ENCODE measurements around the gene LTBP1.

GRCh38 chr2:33005057-33005456, 58.3 kb downstream of the LTBP1 start:
- no peak for TF ChIP-seq POLR2AphosphoS5 (IDR thresholded peaks at IDR 0.05)
- TF ChIP-seq, protein P1, sequence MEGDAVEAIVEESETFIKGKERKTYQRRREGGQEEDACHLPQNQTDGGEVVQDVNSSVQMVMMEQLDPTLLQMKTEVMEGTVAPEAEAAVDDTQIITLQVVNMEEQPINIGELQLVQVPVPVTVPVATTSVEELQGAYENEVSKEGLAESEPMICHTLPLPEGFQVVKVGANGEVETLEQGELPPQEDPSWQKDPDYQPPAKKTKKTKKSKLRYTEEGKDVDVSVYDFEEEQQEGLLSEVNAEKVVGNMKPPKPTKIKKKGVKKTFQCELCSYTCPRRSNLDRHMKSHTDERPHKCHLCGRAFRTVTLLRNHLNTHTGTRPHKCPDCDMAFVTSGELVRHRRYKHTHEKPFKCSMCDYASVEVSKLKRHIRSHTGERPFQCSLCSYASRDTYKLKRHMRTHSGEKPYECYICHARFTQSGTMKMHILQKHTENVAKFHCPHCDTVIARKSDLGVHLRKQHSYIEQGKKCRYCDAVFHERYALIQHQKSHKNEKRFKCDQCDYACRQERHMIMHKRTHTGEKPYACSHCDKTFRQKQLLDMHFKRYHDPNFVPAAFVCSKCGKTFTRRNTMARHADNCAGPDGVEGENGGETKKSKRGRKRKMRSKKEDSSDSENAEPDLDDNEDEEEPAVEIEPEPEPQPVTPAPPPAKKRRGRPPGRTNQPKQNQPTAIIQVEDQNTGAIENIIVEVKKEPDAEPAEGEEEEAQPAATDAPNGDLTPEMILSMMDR (IDR thresholded peaks at IDR 0.05), result no peak
